GM12878 (cell line): Measurements from ENCODE around the gene NUP214. TPM values are rescaled to one million over a fixed set of nuclear protein-coding genes. Genes with fewer than 3 reads are reported as not detected.

ENCODE experiments used
- ATAC-seq: fragments of 200-7000 bp; cut with Tn5 transposase; 3 replicates; pipeline ENCODE4 v1.9.1; 2020; ENCODE audit warnings: mild to moderate bottlenecking, moderate library complexity
- BruUV-seq: library from RNA; stranded (reverse); fragments of 400-500 nt; replicated peaks from 2 replicates; lab custom pipeline; 2021; lab: Mats Ljungman, UMichigan
- CTCF ChIA-PET: fragments of 300-600 bp; sonication (Branson Sonifier 250); formaldehyde crosslinking; extraction: SDS; loops from one replicate; lab custom pipeline; 2021; ENCODE audit warnings: inconsistent platforms; lab: Yijun Ruan, JAX
- POLR2A ChIA-PET: fragments of 350-600 bp; formaldehyde crosslinking; extraction: SDS; loops from one replicate; lab custom pipeline; 2021; ENCODE audit warnings: inconsistent platforms; lab: Charles Lee
- RAD21 ChIA-PET: fragments of 300-600 bp; sonication (Branson Sonifier 250); formaldehyde crosslinking; loops from one replicate; lab custom pipeline; 2023; ENCODE audit warnings: antibody characterized with exemption; ENCODE audit not compliant: unreplicated experiment; lab: Charles Lee
- SMC1A ChIA-PET: fragments of 300-600 bp; sonication (Branson Sonifier 250); formaldehyde crosslinking; loops from one replicate; lab custom pipeline; 2023; ENCODE audit not compliant: unreplicated experiment, uncharacterized antibody; lab: Charles Lee
- DNase-seq: peaks from one replicate; pipeline ENCODE4 v3.0.0-alpha.2; 2011; ENCODE audit warnings: low read depth, low spot score
- FAIRE-seq: peaks from 3 replicates; lab custom pipeline; 2011; peaks lifted over from hg19 to GRCh38; lab: Jason Lieb, UNC
- H2AFZ ChIP-seq: 2 replicates; pipeline ENCODE4 v1.6.0; 2011; ENCODE audit warnings: low read depth, low read length, control low read depth; ENCODE audit not compliant: control insufficient read depth
- H3K27ac ChIP-seq: 2 replicates; pipeline ENCODE4 v1.5.1; 2011; ENCODE audit warnings: control low read depth; ENCODE audit not compliant: control insufficient read depth, insufficient read depth
- H3K27me3 ChIP-seq, 2 experiments: replicated peaks in 1 of 2; 2 replicates each; pipeline versions ENCODE4 v1.6.0 to v1.6.1; 2011; ENCODE audit warnings: low read length in 1 of 2; ENCODE audit not compliant: control insufficient read depth in 2 of 2, insufficient read depth in 2 of 2
- H3K36me3 ChIP-seq, 2 experiments: 2 replicates each; pipeline ENCODE4 v1.5.1; 2011; ENCODE audit warnings: low read length in 1 of 2; ENCODE audit not compliant: control insufficient read depth in 2 of 2, insufficient read depth in 2 of 2
- H3K4me1 ChIP-seq: 2 replicates; pipeline ENCODE4 v1.6.1; 2011; ENCODE audit warnings: mild to moderate bottlenecking, low read length, moderate library complexity, mixed read lengths; ENCODE audit not compliant: control insufficient read depth, insufficient read depth
- H3K4me2 ChIP-seq: 2 replicates; pipeline ENCODE4 v1.6.0; 2011; ENCODE audit warnings: control low read depth; ENCODE audit not compliant: control insufficient read depth, insufficient read depth
- H3K4me3 ChIP-seq: fragments of 200-600 bp; sonication (generic); 2 replicates; pipeline ENCODE4 v1.5.1; 2016
- H3K79me2 ChIP-seq: 2 replicates; pipeline ENCODE4 v1.6.0; 2011; ENCODE audit warnings: low read length; ENCODE audit not compliant: control insufficient read depth, insufficient read depth
- H3K9ac ChIP-seq: 2 replicates; pipeline ENCODE4 v1.8.0; 2011; ENCODE audit warnings: low read length, control low read depth, mixed read lengths; ENCODE audit not compliant: control insufficient read depth, insufficient read depth
- H3K9me3 ChIP-seq: replicated peaks from 3 replicates; pipeline ENCODE4 v1.5.1; 2011; ENCODE audit warnings: mild to moderate bottlenecking, low read length; ENCODE audit not compliant: control insufficient read depth, insufficient read depth
- H4K20me1 ChIP-seq: 2 replicates; pipeline ENCODE4 v1.6.0; 2011; ENCODE audit not compliant: control insufficient read depth, insufficient read depth
- CHD2 ChIP-seq: IDR thresholded peaks from 2 replicates; pipeline ENCODE4 v1.6.1; 2011; ENCODE audit warnings: low read depth, low read length, improper control_type of control experiment, borderline replicate concordance
- EGR1 ChIP-seq, 2 experiments: IDR thresholded peaks; 1 replicate in 1 of 2; 2 replicates in 1 of 2; pipeline ENCODE4 v1.6.1; 2011 to 2012; ENCODE audit warnings: low read depth in 2 of 2, low read length in 2 of 2, borderline replicate concordance in 1 of 2, mild to moderate bottlenecking in 1 of 2, moderate library complexity in 1 of 2
- KAT2A ChIP-seq: conservative IDR thresholded peaks from 2 replicates; pipeline ENCODE4 v1.6.1; 2011; ENCODE audit warnings: low read depth, low read length; ENCODE audit not compliant: control insufficient read depth
- PBX3 ChIP-seq: IDR thresholded peaks from 2 replicates; pipeline ENCODE4 v1.6.1; 2011; ENCODE audit warnings: mild to moderate bottlenecking, low read depth, low read length, moderate library complexity; ENCODE audit not compliant: insufficient replicate concordance
- RAD51 ChIP-seq: fragments of 450-650 bp; IDR thresholded peaks from 2 replicates; pipeline ENCODE4 v1.6.1; 2016; ENCODE audit warnings: moderate library complexity, mild to moderate bottlenecking, inconsistent platforms
- SIX5 ChIP-seq: IDR thresholded peaks from 2 replicates; pipeline ENCODE4 v1.6.1; 2011; ENCODE audit warnings: mild to moderate bottlenecking, low read depth, low read length, moderate library complexity; ENCODE audit not compliant: severe bottlenecking
- SPI1 ChIP-seq: IDR thresholded peaks from 2 replicates; pipeline ENCODE4 v1.6.1; 2011; ENCODE audit warnings: low read depth, mild to moderate bottlenecking, low read length, moderate library complexity, borderline replicate concordance; ENCODE audit not compliant: insufficient read depth
- SRF ChIP-seq, 2 experiments: IDR thresholded peaks; 2 replicates each; pipeline ENCODE4 v1.6.1; 2011; ENCODE audit warnings: low read depth in 2 of 2, low read length in 2 of 2, mild to moderate bottlenecking in 1 of 2, moderate library complexity in 1 of 2
- TARDBP ChIP-seq: IDR thresholded peaks from 2 replicates; pipeline ENCODE4 v1.6.1; 2016; ENCODE audit warnings: borderline replicate concordance
- ZNF24 ChIP-seq: fragments of 450-650 bp; IDR thresholded peaks from 2 replicates; pipeline ENCODE4 v1.6.1; 2017; ENCODE audit warnings: antibody characterized with exemption, mild to moderate bottlenecking
- WGBS: methylation state at CpG from one replicate; pipeline ENCODE4 v1.1.6; 2016; ENCODE audit warnings: low lambda C conversion rate; ENCODE audit not compliant: insufficient replicate concordance, insufficient coverage; ENCODE audit errors: missing lambda C conversion rate; 5-methylcytosine and 5-hydroxymethylcytosine counted together
- in situ Hi-C: fragments of 300-500 bp; cut with MboI; formaldehyde crosslinking; loops from 9 replicates; pipeline ENCODE4 v1.14.3; 2018; ENCODE audit warnings: mixed read lengths
- intact Hi-C: fragments of 100-400 bp; cut with micrococcal nuclease; formaldehyde crosslinking; loops from one replicate; pipeline ENCODE4 v1.14.2; 2022; ENCODE audit not compliant: unreplicated experiment
- polyA plus RNA-seq, 11 experiments: library from polyadenylated mRNA; depleted of rRNA in 4 of 11; unstranded in 6 of 11; stranded (reverse) in 5 of 11; fragments of >200 nt; fragmentation: Nextera tagmentation in 4 of 11; fragmentation: Illumina TruSeq in 1 of 11; extraction: Ambion mirVana in 4 of 11; extraction: Trizol in 1 of 11; gene quantifications; 1 replicate in 1 of 11; 2 replicates in 10 of 11; pipeline versions ENCODE4 v1.2.1 to v1.2.3, GENCODE V29; 2011 to 2016; ENCODE audit warnings: inconsistent platforms in 2 of 11, missing spikeins in 2 of 11, low read depth in 1 of 11
- total RNA-seq, 4 experiments: library from RNA; depleted of rRNA in 3 of 4; stranded (reverse); fragments of >200 nt in 3 of 4; fragmentation: Illumina TruSeq in 1 of 4; extraction: Trizol in 1 of 4; gene quantifications; 2 replicates each; pipeline versions ENCODE4 v1.2.1 to v1.2.3, GENCODE V29; 2013 to 2021
- TF ChIP-seq, protein P1 (sequence below): IDR thresholded peaks from 2 replicates; pipeline ENCODE4 v1.6.1; 2012; ENCODE audit warnings: low read depth, low read length, improper control_type of control experiment
- TF ChIP-seq, protein P2 (sequence below): fragments of 450-650 bp; formaldehyde crosslinking; IDR thresholded peaks from 2 replicates; pipeline ENCODE4 v1.4.0; 2022; ENCODE audit warnings: mild to moderate bottlenecking, moderate library complexity

Gene NUP214
- total and polyA plus RNA-seq, 10 of the 15 experiments (the other 5 are each of a cell fraction or from before 2014, with no cell fraction given) = 11.7 to 53.8 (median 17.6) TPM

DNA sequence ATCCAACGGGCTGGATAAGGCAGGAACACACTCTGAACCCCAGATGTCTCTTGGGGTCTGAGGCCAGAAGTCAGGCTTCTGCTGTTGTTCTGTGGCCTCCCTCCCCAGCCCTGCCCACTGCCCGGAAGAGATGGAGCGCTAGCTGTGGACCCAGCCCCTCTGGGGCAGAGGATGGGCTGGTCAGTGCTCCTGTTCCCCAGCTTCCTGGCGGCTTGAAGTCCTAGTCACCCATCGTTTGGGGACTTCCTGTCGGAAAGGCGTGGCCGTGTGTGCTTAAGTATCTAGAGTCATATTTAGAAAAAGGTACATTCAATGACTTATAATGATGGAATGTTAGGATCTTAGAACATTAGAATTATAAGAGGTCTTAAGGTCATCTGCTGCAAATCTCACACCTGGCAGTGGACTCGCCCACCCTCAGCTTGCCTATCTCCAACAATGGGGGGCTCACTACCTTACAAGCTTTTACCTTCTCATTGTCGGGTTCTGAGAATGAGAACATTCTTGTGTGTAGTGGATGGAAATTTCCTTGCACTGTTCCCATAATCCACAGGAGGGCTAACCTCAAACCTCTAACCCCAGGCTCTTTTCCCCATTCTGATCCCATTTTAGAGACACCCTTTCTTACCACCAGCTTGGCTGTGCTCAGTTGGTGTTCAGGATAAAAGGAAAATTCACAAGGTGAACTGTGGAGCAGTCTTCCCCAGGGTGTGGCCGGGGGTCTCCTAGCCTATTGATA lies 42.4 kb upstream of the NUP214 start:
- BruUV-seq = no TSS peak
- ChIA-PET RAD21 (no interaction called here), CTCF (no interaction called here), SMC1A (no interaction called here)
- Histone ChIP-seq H3K4me2 (no peak overlapping the region), H3K9me3 (no peaks in the 10 kb centered on the region), H3K4me3 (no peak overlapping the region), H4K20me1 (no peaks in the 10 kb centered on the region), H3K4me1 (no peaks in the 10 kb centered on the region), H2AFZ (no peak overlapping the region), H3K27ac (no peak overlapping the region)
- WGBS = 30% methylated on average over 11 of the region's 11 CpGs
- no peak for FAIRE-seq
- intact Hi-C loops = no loop called here
- TF ChIP-seq, protein P1, sequence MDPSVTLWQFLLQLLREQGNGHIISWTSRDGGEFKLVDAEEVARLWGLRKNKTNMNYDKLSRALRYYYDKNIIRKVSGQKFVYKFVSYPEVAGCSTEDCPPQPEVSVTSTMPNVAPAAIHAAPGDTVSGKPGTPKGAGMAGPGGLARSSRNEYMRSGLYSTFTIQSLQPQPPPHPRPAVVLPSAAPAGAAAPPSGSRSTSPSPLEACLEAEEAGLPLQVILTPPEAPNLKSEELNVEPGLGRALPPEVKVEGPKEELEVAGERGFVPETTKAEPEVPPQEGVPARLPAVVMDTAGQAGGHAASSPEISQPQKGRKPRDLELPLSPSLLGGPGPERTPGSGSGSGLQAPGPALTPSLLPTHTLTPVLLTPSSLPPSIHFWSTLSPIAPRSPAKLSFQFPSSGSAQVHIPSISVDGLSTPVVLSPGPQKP = no peak
- TF ChIP-seq CHD2 = no peak
- no peak for TF ChIP-seq SPI1
- no peak for TF ChIP-seq RAD51
- no peak for TF ChIP-seq SRF (IDR thresholded peaks at IDR 0.05; ENCODE audit: low read depth in 2 of 2, low read length in 2 of 2)
- TF ChIP-seq TARDBP = no peak
- TF ChIP-seq EGR1 (IDR thresholded peaks at IDR 0.05; ENCODE audit: borderline replicate concordance in 1 of 2, low read depth in 2 of 2, low read length in 2 of 2) = no peak
- no peak for TF ChIP-seq PBX3
- TF ChIP-seq, protein P2, sequence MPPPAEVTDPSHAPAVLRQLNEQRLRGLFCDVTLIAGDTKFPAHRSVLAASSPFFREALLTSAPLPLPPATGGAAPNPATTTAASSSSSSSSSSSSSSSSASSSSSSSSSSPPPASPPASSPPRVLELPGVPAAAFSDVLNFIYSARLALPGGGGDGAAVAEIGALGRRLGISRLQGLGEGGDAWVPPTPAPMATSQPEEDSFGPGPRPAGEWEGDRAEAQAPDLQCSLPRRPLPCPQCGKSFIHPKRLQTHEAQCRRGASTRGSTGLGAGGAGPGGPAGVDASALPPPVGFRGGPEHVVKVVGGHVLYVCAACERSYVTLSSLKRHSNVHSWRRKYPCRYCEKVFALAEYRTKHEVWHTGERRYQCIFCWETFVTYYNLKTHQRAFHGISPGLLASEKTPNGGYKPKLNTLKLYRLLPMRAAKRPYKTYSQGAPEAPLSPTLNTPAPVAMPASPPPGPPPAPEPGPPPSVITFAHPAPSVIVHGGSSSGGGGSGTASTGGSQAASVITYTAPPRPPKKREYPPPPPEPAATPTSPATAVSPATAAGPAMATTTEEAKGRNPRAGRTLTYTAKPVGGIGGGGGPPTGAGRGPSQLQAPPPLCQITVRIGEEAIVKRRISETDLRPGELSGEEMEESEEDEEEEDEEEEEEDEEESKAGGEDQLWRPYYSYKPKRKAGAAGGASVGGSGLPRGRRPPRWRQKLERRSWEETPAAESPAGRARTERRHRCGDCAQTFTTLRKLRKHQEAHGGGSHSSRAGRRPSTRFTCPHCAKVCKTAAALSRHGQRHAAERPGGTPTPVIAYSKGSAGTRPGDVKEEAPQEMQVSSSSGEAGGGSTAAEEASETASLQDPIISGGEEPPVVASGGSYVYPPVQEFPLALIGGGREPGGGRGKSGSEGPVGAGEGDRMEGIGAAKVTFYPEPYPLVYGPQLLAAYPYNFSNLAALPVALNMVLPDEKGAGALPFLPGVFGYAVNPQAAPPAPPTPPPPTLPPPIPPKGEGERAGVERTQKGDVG (CRISPR knock-in tag) = no peak
- TF ChIP-seq SIX5 = no peak
- TF ChIP-seq ZNF24 = no peak
- no peak for TF ChIP-seq KAT2A
- TF ChIP-seq, all 136 proteins: peak for 0
- Histone ChIP-seq H3K27me3 (no peaks in the 10 kb centered on the region; a peak in 1 of 4 replicates), H3K9ac (no peak overlapping the region), H3K36me3 (no peaks in the 10 kb centered on the region), H3K79me2 (no peaks in the 10 kb centered on the region)
- POLR2A ChIA-PET = no interaction called here
- in situ Hi-C loops = no loop called here
- DNase-seq (no peak), ATAC-seq (no peak)
